ENCODE results near the gene LTBP1. TPM values are rescaled to one million over a fixed set of nuclear protein-coding genes. Genes with fewer than 3 reads are reported as not detected.

The LTBP1 gene
- total RNA-seq, 1 experiment from 2014 or later = 119 TPM

DNA sequence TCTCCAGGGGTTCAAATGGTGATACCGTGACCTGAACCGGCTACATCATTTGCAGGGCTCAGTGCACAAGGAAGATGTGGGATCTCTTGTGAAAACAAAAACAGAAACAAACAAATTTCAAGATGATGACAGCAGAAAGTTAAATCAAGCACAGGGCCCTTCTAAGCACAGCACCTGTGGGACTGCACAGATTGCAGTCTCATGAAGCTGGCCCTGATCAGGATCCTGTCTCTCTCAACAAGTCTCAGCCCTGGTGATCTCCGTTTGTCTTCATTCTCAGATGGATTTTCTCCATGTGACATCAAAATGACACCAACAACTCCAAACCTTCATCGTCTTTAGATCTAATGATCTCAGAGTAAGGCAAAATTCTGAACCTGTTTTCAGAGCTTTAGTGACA lies 39.7 kb downstream of the LTBP1 start:
- DNase-seq (ENCODE audit: unreplicated experiment) = no peak
- CTCF ChIA-PET = interaction anchor here (0.5 kb wide), 1 partner anchor 12 kb away, joined by 3 read pairs; no protein-coding TSS in a partner anchor
- Mint-ChIP-seq H3K27me3 (ENCODE audit: insufficient read depth, unreplicated experiment) (no peaks in the 10 kb centered on the region), H3K9me3 (ENCODE audit: unreplicated experiment) (no peaks in the 10 kb centered on the region), H3K4me1 (ENCODE audit: insufficient read depth, unreplicated experiment) (no peaks in the 10 kb centered on the region), H3K27ac (ENCODE audit: low read depth, unreplicated experiment) (no peak overlapping the region), H3K36me3 (ENCODE audit: insufficient read depth, unreplicated experiment) (no peaks in the 10 kb centered on the region), H3K4me3 (ENCODE audit: unreplicated experiment) (no peak overlapping the region)
- TF ChIP-seq, protein P1, sequence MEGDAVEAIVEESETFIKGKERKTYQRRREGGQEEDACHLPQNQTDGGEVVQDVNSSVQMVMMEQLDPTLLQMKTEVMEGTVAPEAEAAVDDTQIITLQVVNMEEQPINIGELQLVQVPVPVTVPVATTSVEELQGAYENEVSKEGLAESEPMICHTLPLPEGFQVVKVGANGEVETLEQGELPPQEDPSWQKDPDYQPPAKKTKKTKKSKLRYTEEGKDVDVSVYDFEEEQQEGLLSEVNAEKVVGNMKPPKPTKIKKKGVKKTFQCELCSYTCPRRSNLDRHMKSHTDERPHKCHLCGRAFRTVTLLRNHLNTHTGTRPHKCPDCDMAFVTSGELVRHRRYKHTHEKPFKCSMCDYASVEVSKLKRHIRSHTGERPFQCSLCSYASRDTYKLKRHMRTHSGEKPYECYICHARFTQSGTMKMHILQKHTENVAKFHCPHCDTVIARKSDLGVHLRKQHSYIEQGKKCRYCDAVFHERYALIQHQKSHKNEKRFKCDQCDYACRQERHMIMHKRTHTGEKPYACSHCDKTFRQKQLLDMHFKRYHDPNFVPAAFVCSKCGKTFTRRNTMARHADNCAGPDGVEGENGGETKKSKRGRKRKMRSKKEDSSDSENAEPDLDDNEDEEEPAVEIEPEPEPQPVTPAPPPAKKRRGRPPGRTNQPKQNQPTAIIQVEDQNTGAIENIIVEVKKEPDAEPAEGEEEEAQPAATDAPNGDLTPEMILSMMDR (IDR thresholded peaks at IDR 0.05; ENCODE audit: unreplicated experiment) = no peak
- POLR2A ChIA-PET = no interaction called here
- no TSS peak for BruUV-seq (replicated peaks)
- intact Hi-C loops (cut with micrococcal nuclease) = no loop called here

DNA sequence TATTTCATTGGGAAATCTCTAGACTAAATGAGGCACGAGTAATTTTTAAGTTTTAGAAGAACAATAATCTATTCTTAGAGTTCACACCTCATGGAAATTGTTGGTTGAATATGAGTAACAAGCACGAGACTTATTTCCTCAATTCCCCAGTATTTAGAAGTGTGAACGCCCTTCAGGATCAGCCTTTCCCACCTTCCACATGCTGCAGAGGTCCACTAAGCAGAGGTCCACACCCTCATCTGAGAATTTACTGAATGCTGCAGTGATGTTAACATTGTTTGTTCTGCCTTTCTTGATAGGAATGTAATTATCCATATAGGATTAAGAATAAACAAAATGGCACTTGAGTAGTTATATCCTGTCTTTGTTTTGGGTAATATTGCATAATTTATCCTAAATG lies 41.8 kb downstream of the LTBP1 start:
- ChIA-PET POLR2A (interaction anchor here (0.7 kb wide), 1 partner anchor 10 kb away, joined by 3 read pairs; no protein-coding TSS in a partner anchor), CTCF (no interaction called here)
- Mint-ChIP-seq H3K9me3 (ENCODE audit: unreplicated experiment) (no peaks in the 10 kb centered on the region), H3K4me3 (ENCODE audit: unreplicated experiment) (no peak overlapping the region), H3K36me3 (ENCODE audit: insufficient read depth, unreplicated experiment) (no peaks in the 10 kb centered on the region), H3K27me3 (ENCODE audit: insufficient read depth, unreplicated experiment) (no peaks in the 10 kb centered on the region), H3K27ac (ENCODE audit: low read depth, unreplicated experiment) (no peak overlapping the region), H3K4me1 (ENCODE audit: insufficient read depth, unreplicated experiment) (no peaks in the 10 kb centered on the region)
- TF ChIP-seq, protein P1 (IDR thresholded peaks at IDR 0.05; ENCODE audit: unreplicated experiment) = no peak
- intact Hi-C loops (cut with micrococcal nuclease) = no loop called here
- BruUV-seq (replicated peaks) = no TSS peak
- DNase-seq (ENCODE audit: unreplicated experiment) = no peak

DNA sequence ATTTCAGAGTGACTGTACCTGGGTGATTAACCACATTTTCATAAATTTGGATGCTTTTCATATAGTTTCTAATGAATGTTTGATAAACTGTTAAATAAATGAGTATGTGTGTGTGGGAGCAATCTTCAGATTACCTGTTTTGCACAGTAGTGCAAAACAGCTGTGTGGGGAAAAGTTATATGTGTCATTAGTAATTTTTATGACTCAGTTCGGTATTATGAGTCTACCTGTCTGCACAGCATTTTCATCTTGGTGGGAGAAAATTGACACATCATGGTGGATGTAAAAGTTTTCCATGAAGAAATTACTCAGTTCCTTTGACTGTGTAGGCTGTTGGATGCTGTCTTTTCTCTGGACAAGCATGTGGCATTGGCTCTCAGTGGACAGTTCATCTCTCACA lies 43.8 kb downstream of the LTBP1 start:
- TF ChIP-seq, protein P1 (IDR thresholded peaks at IDR 0.05; ENCODE audit: unreplicated experiment) = no peak
- Mint-ChIP-seq H3K4me1 (ENCODE audit: insufficient read depth, unreplicated experiment) (no peaks in the 10 kb centered on the region), H3K36me3 (ENCODE audit: insufficient read depth, unreplicated experiment) (no peaks in the 10 kb centered on the region), H3K27me3 (ENCODE audit: insufficient read depth, unreplicated experiment) (no peaks in the 10 kb centered on the region), H3K4me3 (ENCODE audit: unreplicated experiment) (no peak overlapping the region), H3K27ac (ENCODE audit: low read depth, unreplicated experiment) (no peak overlapping the region), H3K9me3 (ENCODE audit: unreplicated experiment) (no peaks in the 10 kb centered on the region)
- CTCF ChIA-PET = interaction anchor here (1.0 kb wide), 1 partner anchor 43 kb away, joined by 4 read pairs; no protein-coding TSS in a partner anchor
- POLR2A ChIA-PET = no interaction called here
- no peak for DNase-seq (ENCODE audit: unreplicated experiment)
- no TSS peak for BruUV-seq (replicated peaks)
- intact Hi-C loops (cut with micrococcal nuclease) = no loop called here

DNA sequence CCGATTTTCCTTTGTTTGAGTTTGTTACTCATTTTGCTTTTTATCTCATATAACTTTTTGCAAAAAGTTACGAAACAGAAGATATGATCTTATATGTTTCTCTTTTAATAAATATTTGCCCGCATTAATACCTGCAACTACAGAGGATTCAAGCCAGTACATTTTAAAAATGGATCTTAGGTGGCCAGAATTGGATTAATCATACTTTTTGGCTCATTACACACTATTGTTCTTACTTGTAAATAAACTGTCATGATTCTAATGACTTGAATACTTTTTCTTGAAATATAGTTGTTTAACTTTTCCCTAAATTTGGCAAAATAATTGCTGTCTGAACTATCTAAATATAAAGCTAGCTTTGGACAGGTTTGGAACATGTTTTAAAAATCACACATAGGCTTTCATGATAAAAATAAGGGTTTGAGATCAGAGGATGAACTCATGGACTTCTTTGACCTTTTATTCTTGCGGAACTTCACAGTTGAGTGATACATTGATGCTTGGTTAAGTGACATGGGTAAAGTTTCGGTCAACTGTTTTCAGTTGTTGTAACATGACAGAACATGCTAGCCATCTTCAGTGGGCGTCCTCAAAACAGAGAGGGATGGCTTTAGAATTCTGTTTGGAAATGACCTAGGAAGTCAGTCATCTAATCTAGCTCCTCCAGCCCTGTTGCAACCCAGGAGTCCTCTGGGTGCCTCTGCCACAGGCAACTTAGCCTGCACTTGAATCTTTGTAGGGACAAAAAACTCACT lies 44.5 kb downstream of the LTBP1 start:
- ChIA-PET POLR2A (no interaction called here), CTCF (interaction anchor here (1.0 kb wide), 1 partner anchor 42 kb away, joined by 4 read pairs; no protein-coding TSS in a partner anchor)
- H3K4me1 Mint-ChIP-seq (ENCODE audit: insufficient read depth, unreplicated experiment) = no peaks in the 10 kb centered on the region
- TF ChIP-seq, protein P1 (IDR thresholded peaks at IDR 0.05; ENCODE audit: unreplicated experiment) = no peak
- no peaks in the 10 kb centered on the region for H3K9me3 Mint-ChIP-seq (ENCODE audit: unreplicated experiment)
- H3K36me3 Mint-ChIP-seq (ENCODE audit: insufficient read depth, unreplicated experiment) = no peaks in the 10 kb centered on the region
- H3K4me3 Mint-ChIP-seq (ENCODE audit: unreplicated experiment) = no peak overlapping the region
- no TSS peak for BruUV-seq (replicated peaks)
- intact Hi-C loops (cut with micrococcal nuclease) = no loop called here
- H3K27me3 Mint-ChIP-seq (ENCODE audit: insufficient read depth, unreplicated experiment) = no peaks in the 10 kb centered on the region
- H3K27ac Mint-ChIP-seq (ENCODE audit: low read depth, unreplicated experiment) = no peak overlapping the region
- no peak for DNase-seq (ENCODE audit: unreplicated experiment)

Data from MCF 10A (cell line).